H9 (cell line): ENCODE data around the gene PLXNA2. TPM values are rescaled to one million over a fixed set of nuclear protein-coding genes. Genes with fewer than 3 reads are reported as not detected.

Experiments used
- DNase-seq: peaks from one replicate; pipeline ENCODE4 v3.0.0-alpha.2; 2017
- H2AFZ ChIP-seq: one replicate; pipeline ENCODE4 v1.6.1; 2013; ENCODE audit warnings: mild to moderate bottlenecking, low read length, control low read depth, moderate library complexity
- H2AK5ac ChIP-seq: 2 replicates; pipeline ENCODE4 v1.6.1; 2013; ENCODE audit warnings: low read length, control low read depth, mixed read lengths; ENCODE audit not compliant: insufficient read length
- H2BK120ac ChIP-seq: one replicate; pipeline ENCODE4 v1.6.1; 2013; ENCODE audit warnings: low read depth, mild to moderate bottlenecking, low read length, control low read depth, inconsistent platforms; ENCODE audit not compliant: poor library complexity, severe bottlenecking
- H2BK12ac ChIP-seq: 2 replicates; pipeline ENCODE4 v1.6.1; 2013; ENCODE audit warnings: low read length, control low read depth, mixed read lengths, low read depth; ENCODE audit not compliant: insufficient read length
- H2BK15ac ChIP-seq: 2 replicates; pipeline ENCODE4 v1.6.1; 2013; ENCODE audit warnings: low read depth, low read length, control low read depth
- H2BK20ac ChIP-seq: one replicate; pipeline ENCODE4 v1.6.1; 2013; ENCODE audit warnings: low read depth, mild to moderate bottlenecking, low read length, control low read depth, inconsistent platforms; ENCODE audit not compliant: poor library complexity, severe bottlenecking
- H2BK5ac ChIP-seq: 2 replicates; pipeline ENCODE4 v1.6.1; 2013; ENCODE audit warnings: low read length, control low read depth, mixed read lengths; ENCODE audit not compliant: insufficient read length
- H3K14ac ChIP-seq: 2 replicates; pipeline ENCODE4 v1.6.1; 2013; ENCODE audit warnings: low read length, control low read depth; ENCODE audit not compliant: insufficient read depth
- H3K18ac ChIP-seq: 2 replicates; pipeline ENCODE4 v1.6.1; 2013; ENCODE audit warnings: low read depth, mild to moderate bottlenecking, mixed read lengths, low read length, control low read depth; ENCODE audit not compliant: insufficient read length
- H3K23ac ChIP-seq: 2 replicates; pipeline ENCODE4 v1.6.1; 2013; ENCODE audit warnings: low read length, control low read depth, mixed read lengths, low read depth; ENCODE audit not compliant: insufficient read length
- H3K23me2 ChIP-seq: 2 replicates; pipeline ENCODE4 v1.6.1; 2013; ENCODE audit warnings: low read depth, mild to moderate bottlenecking, mixed read lengths, low read length, control low read depth; ENCODE audit not compliant: insufficient read length, poor library complexity, severe bottlenecking
- H3K27ac ChIP-seq: 2 replicates; pipeline ENCODE4 v1.5.1; 2013; ENCODE audit warnings: low read length, control low read depth, mixed read lengths, low read depth; ENCODE audit not compliant: insufficient read length
- H3K27me3 ChIP-seq: 2 replicates; pipeline ENCODE4 v1.6.1; 2013; ENCODE audit warnings: low read length, control low read depth, inconsistent platforms; ENCODE audit not compliant: insufficient read depth
- H3K4ac ChIP-seq: 2 replicates; pipeline ENCODE4 v1.6.1; 2013; ENCODE audit warnings: low read depth, mild to moderate bottlenecking, control low read depth, inconsistent platforms, low read length, moderate library complexity
- H3K4me1 ChIP-seq: 2 replicates; pipeline ENCODE4 v1.6.1; 2013; ENCODE audit warnings: low read length, control low read depth, inconsistent platforms; ENCODE audit not compliant: insufficient read depth
- H3K4me2 ChIP-seq: 2 replicates; pipeline ENCODE4 v1.6.1; 2013; ENCODE audit warnings: low read length, control low read depth, mixed read lengths; ENCODE audit not compliant: insufficient read length, insufficient read depth
- H3K56ac ChIP-seq: 2 replicates; pipeline ENCODE4 v1.6.1; 2013; ENCODE audit warnings: low read depth, mild to moderate bottlenecking, mixed read lengths, low read length, control low read depth; ENCODE audit not compliant: insufficient read length
- H3K79me1 ChIP-seq: 2 replicates; pipeline ENCODE4 v1.6.1; 2013; ENCODE audit warnings: low read depth, mild to moderate bottlenecking, moderate library complexity, low read length, control low read depth, inconsistent platforms; ENCODE audit not compliant: insufficient read depth, poor library complexity, severe bottlenecking
- H3K79me2 ChIP-seq: 2 replicates; pipeline ENCODE4 v1.6.1; 2013; ENCODE audit warnings: low read length, control low read depth, inconsistent platforms; ENCODE audit not compliant: insufficient read depth
- H3K9ac ChIP-seq: 2 replicates; pipeline ENCODE4 v1.6.1; 2013; ENCODE audit warnings: low read length, control low read depth, mixed read lengths; ENCODE audit not compliant: insufficient read length; ENCODE audit errors: extremely low read depth
- H3K9me3 ChIP-seq: one replicate; pipeline ENCODE4 v1.6.1; 2013; ENCODE audit warnings: low read depth, low read length, inconsistent platforms; ENCODE audit not compliant: control insufficient read depth
- H3T11ph ChIP-seq: one replicate; pipeline ENCODE4 v1.6.1; 2013; ENCODE audit warnings: mild to moderate bottlenecking, low read length, control low read depth, inconsistent platforms
- H4K20me1 ChIP-seq: one replicate; pipeline ENCODE4 v1.6.1; 2013; ENCODE audit not compliant: control insufficient read depth, insufficient read length, insufficient read depth
- H4K5ac ChIP-seq: 2 replicates; pipeline ENCODE4 v1.6.1; 2013; ENCODE audit warnings: low read depth, mild to moderate bottlenecking, mixed read lengths, low read length, control low read depth; ENCODE audit not compliant: insufficient read length
- H4K8ac ChIP-seq: replicated peaks from 2 replicates; pipeline ENCODE4 v1.6.1; 2013; ENCODE audit warnings: low read length, control low read depth, mixed read lengths, low read depth; ENCODE audit not compliant: insufficient read length
- H4K91ac ChIP-seq: 2 replicates; pipeline ENCODE4 v1.6.1; 2013; ENCODE audit warnings: low read depth, mild to moderate bottlenecking, moderate library complexity, mixed read lengths, low read length, control low read depth; ENCODE audit not compliant: insufficient read length
- H3K27ac Mint-ChIP-seq, 3 experiments: 2 replicates in 2 of 3; 3 replicates in 1 of 3; pipeline ENCODE4 v1.8.0; 2020 to 2021; ENCODE audit warnings: mixed read lengths in 3 of 3, mild to moderate bottlenecking in 1 of 3, moderate library complexity in 1 of 3
- H3K27me3 Mint-ChIP-seq: 2 replicates; pipeline ENCODE4 v1.8.0; 2021; ENCODE audit warnings: low read depth, mild to moderate bottlenecking, moderate library complexity, mixed read lengths
- H3K36me3 Mint-ChIP-seq, 3 experiments: 2 replicates in 2 of 3; 3 replicates in 1 of 3; pipeline ENCODE4 v1.8.0; 2020 to 2021; ENCODE audit warnings: low read depth in 3 of 3, mixed read lengths in 3 of 3; ENCODE audit not compliant: insufficient read depth in 1 of 3
- H3K4me1 Mint-ChIP-seq, 2 experiments: 2 replicates each; pipeline ENCODE4 v1.8.0; 2020; ENCODE audit warnings: mixed read lengths in 2 of 2
- H3K4me3 Mint-ChIP-seq, 2 experiments: 2 replicates in 1 of 2; 3 replicates in 1 of 2; pipeline ENCODE4 v1.8.0; 2020 to 2021; ENCODE audit warnings: mild to moderate bottlenecking in 2 of 2, mixed read lengths in 2 of 2, moderate library complexity in 1 of 2
- H3K9me3 Mint-ChIP-seq, 2 experiments: 2 replicates in 1 of 2; 3 replicates in 1 of 2; pipeline ENCODE4 v1.8.0; 2020; ENCODE audit warnings: mild to moderate bottlenecking in 2 of 2, mixed read lengths in 2 of 2, moderate library complexity in 1 of 2
- WGBS: extraction: QIAGEN DNeasy Blood & Tissue Kit; methylation state at CpG from one replicate; pipeline ENCODE4 v1.1.7; 2013; ENCODE audit warnings: missing lambda C conversion rate, low lambda C conversion rate, mixed read lengths; ENCODE audit not compliant: insufficient read length; ENCODE audit errors: extremely low coverage; 5-methylcytosine and 5-hydroxymethylcytosine counted together
- total RNA-seq: library from RNA; stranded (reverse); gene quantifications from 2 replicates; pipeline ENCODE4 v1.2.1, GENCODE V29; 2021
- TF ChIP-seq, protein P1 (sequence below): fragments of 200-600 bp; sonication (generic); conservative IDR thresholded peaks from 3 replicates; pipeline ENCODE4 v1.8.0; 2021; ENCODE audit warnings: antibody characterized with exemption, mild to moderate bottlenecking

Gene PLXNA2
- total RNA-seq, 1 experiment from 2014 or later = 0.57 TPM

DNA sequence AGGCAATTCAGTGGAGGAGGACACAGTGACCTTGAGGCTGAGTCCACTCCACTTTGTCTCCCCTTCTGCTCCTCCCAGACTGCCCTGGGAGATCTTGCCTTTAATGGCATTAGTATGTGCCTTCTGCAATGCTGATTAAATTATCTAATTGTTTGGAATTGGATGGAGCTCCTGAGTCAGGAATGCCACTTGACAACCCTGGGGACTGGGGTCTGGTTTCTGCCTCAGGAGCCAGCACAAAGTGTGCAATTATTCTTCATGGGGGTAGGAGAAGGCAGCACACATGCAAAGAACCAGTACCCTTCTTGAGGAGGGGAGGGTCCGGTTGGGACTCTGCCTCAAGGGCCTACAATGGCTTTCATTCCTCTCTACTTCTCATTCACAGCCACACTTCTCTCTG lies 11.9 kb upstream of the PLXNA2 start:
- no CpG with 5 or more reads among the region's 1 CpG for WGBS
- peaks cover 0 to 8% (median 2%) of the 10 kb centered on the region in 3 experiments; a peak in 3 of 7 replicates for H3K36me3 Mint-ChIP-seq

More for the DNA sequence above, 11.9 kb upstream of the PLXNA2 start:
- H3K4me3 Mint-ChIP-seq = no peak overlapping the region
- Histone ChIP-seq H2BK15ac (no peak overlapping the region), H4K91ac (no peak overlapping the region), H3K23me2 (no peaks in the 10 kb centered on the region), H3K4ac (no peak overlapping the region), H3K79me1 (no peaks in the 10 kb centered on the region), H2BK5ac (no peak overlapping the region), H2BK20ac (no peak overlapping the region), H4K8ac (no peak overlapping the region), H4K5ac (no peak overlapping the region), H3T11ph (no peak overlapping the region), H3K56ac (no peak overlapping the region), H3K18ac (no peak overlapping the region), H3K79me2 (no peaks in the 10 kb centered on the region), H4K20me1 (no peaks in the 10 kb centered on the region), H3K27ac (no peak overlapping the region), H2AFZ (no peak overlapping the region), H2BK120ac (no peak overlapping the region), H3K9me3 (no peaks in the 10 kb centered on the region), H3K4me2 (no peak overlapping the region), H3K23ac (no peak overlapping the region), H3K27me3 (peaks cover 8% of the 10 kb centered on the region; the same call in 1 of the 2 replicates), H2AK5ac (no peak overlapping the region), H3K9ac (no peak overlapping the region), H3K14ac (no peak overlapping the region), H3K4me1 (no peaks in the 10 kb centered on the region; the same call in 1 of the 2 replicates), H2BK12ac (no peak overlapping the region)
- TF ChIP-seq, protein P1, sequence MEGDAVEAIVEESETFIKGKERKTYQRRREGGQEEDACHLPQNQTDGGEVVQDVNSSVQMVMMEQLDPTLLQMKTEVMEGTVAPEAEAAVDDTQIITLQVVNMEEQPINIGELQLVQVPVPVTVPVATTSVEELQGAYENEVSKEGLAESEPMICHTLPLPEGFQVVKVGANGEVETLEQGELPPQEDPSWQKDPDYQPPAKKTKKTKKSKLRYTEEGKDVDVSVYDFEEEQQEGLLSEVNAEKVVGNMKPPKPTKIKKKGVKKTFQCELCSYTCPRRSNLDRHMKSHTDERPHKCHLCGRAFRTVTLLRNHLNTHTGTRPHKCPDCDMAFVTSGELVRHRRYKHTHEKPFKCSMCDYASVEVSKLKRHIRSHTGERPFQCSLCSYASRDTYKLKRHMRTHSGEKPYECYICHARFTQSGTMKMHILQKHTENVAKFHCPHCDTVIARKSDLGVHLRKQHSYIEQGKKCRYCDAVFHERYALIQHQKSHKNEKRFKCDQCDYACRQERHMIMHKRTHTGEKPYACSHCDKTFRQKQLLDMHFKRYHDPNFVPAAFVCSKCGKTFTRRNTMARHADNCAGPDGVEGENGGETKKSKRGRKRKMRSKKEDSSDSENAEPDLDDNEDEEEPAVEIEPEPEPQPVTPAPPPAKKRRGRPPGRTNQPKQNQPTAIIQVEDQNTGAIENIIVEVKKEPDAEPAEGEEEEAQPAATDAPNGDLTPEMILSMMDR = no peak
- peaks cover 32 to 33% of the 10 kb centered on the region in 2 experiments for H3K4me1 Mint-ChIP-seq
- peaks cover 9 to 13% of the 10 kb centered on the region in 2 experiments for H3K9me3 Mint-ChIP-seq
- DNase-seq = no peak
- peaks cover 80% of the 10 kb centered on the region for H3K27me3 Mint-ChIP-seq
- peak overlapping the region in 1 of 3 experiments; percentile 44; a peak in 1 of 7 replicates for H3K27ac Mint-ChIP-seq
